Gastrocnemius medialis (tissue), 4 donors: ENCODE results near the gene C3orf52. TPM values are rescaled to one million over a fixed set of nuclear protein-coding genes. Genes with fewer than 3 reads are reported as not detected.

Source experiments
- microRNA counts, 2 donors: library from miRNA; unstranded; fragments of <30 nt; microRNA quantifications; one replicate each; lab custom pipeline; 2016
- microRNA-seq, 2 donors: library from miRNA; unstranded; fragments of <30 nt; microRNA quantifications; one replicate each; pipeline ENCODE4, GENCODE V29; 2016; ENCODE audit warnings: borderline replicate concordance in 2 of 2
- total RNA-seq, 4 donors: library from RNA; depleted of rRNA; stranded (reverse); fragments of >200 nt; gene quantifications; one replicate each; pipeline versions ENCODE4 v1.1.0 to v1.2.3, GENCODE V29; 2016

Gene C3orf52
- total RNA-seq, 4 donors from 2014 or later = 0.39 to 1.1 (median 0.82) TPM

MicroRNA genes within 50 kb of the gene (microRNA counts, 767-probe panel; counts per million panel counts)
- 356 to 448 counts per million in 2 donors for microRNA hsa-miR-567 (lab: Ali Mortazavi, UCI)

Small RNA genes within 50 kb of the gene (microRNA-seq; reads per million reads assigned to microRNA genes)
- gene MIR567 = 0 reads per million in 2 donors

Other genes starting within 250 kb of the C3orf52 start
- gene PHLDB2, start 227.1 kb upstream of the C3orf52 start, total RNA-seq = 1 to 10 TPM; 3.0 to 7.2 (median 4.0) TPM
- 10 to 100 TPM in 1 of 4 donors, 1 to 10 TPM in 3; 6.3 to 13.3 (median 9.0) TPM for gene ABHD10, start 107.4 kb upstream of the C3orf52 start, total RNA-seq
- gene TAGLN3, start 87.5 kb upstream of the C3orf52 start, total RNA-seq = not detected
- gene TMPRSS7, start 51.7 kb upstream of the C3orf52 start, total RNA-seq = not detected
- not detected for gene GCSAM, start 46.9 kb downstream of the C3orf52 start, total RNA-seq
- gene SLC9C1, start 207.8 kb downstream of the C3orf52 start, total RNA-seq = not detected
- under 1 TPM; 0.27 to 0.76 (median 0.36) TPM for gene CD200, start 246.8 kb downstream of the C3orf52 start, total RNA-seq